ENCODE measurements around the gene UBAC1. TPM values are rescaled to one million over a fixed set of nuclear protein-coding genes. Genes with fewer than 3 reads are reported as not detected.

Gene UBAC1
- total and polyA plus RNA-seq, 4 donors: 24.1 to 49.9 (median 37.5) TPM

- WGBS, 2 donors: 91 to 94% methylated on average over 12 of the region's 12 CpGs
- H3K4me1 ChIP-seq (ENCODE audit: control insufficient read depth in 1 of 2, insufficient read depth in 2 of 2, low read length in 2 of 2): no peaks in the 10 kb centered on the region
- H3K36me3 ChIP-seq (ENCODE audit: control insufficient read depth in 1 of 2, insufficient read depth in 2 of 2, low read length in 1 of 2): no peaks in the 10 kb centered on the region
- ATAC-seq (ENCODE audit: low FRiP score): no peak
- no peak overlapping the region for H3K27ac ChIP-seq (ENCODE audit: low read depth in 1 of 2, low read length in 2 of 2)
- intact Hi-C loops (cut with DNase I): loop anchor here in 1 of 2 donors (10.0 kb wide), 1 partner anchor 342 kb away; the partner anchor contains the start of gene QSOX2
- H3K4me3 ChIP-seq (ENCODE audit: low read length in 2 of 2): no peak overlapping the region
- H3K27me3 ChIP-seq (ENCODE audit: control insufficient read depth in 1 of 2, insufficient read depth in 2 of 2, low read length in 1 of 2): no peaks in the 10 kb centered on the region
- DNase-seq: peak in 1 of 2 donors; percentile 5
- H3K9me3 ChIP-seq (ENCODE audit: control insufficient read depth, low read length): no peaks in the 10 kb centered on the region
Observed at GRCh38 chr9:135902655-135903357, 58.4 kb downstream of the UBAC1 start.

GRCh38 chr9:135901826-135902225 is 59.3 kb downstream of the UBAC1 start:
- ATAC-seq (ENCODE audit: low FRiP score): no peak
- Histone ChIP-seq H3K27ac (ENCODE audit: low read depth in 1 of 2, low read length in 2 of 2) (no peak overlapping the region), H3K27me3 (ENCODE audit: control insufficient read depth in 1 of 2, insufficient read depth in 2 of 2, low read length in 1 of 2) (no peaks in the 10 kb centered on the region), H3K36me3 (ENCODE audit: control insufficient read depth in 1 of 2, insufficient read depth in 2 of 2, low read length in 1 of 2) (no peaks in the 10 kb centered on the region), H3K4me1 (ENCODE audit: control insufficient read depth in 1 of 2, insufficient read depth in 2 of 2, low read length in 2 of 2) (no peaks in the 10 kb centered on the region), H3K9me3 (ENCODE audit: control insufficient read depth, low read length) (no peaks in the 10 kb centered on the region), H3K4me3 (ENCODE audit: low read length in 2 of 2) (no peak overlapping the region)
- no peak for DNase-seq
- intact Hi-C loops (cut with DNase I): loop anchor here in 1 of 2 donors (10.0 kb wide), 1 partner anchor 343 kb away; the partner anchor contains the start of gene QSOX2
- WGBS, 2 donors: 92 to 96% methylated on average over 2 of the region's 2 CpGs

GRCh38 chr9:135901031-135901758 is 60.0 kb downstream of the UBAC1 start:
- 95 to 96% methylated on average over 9 of the region's 9 CpGs for WGBS, 2 donors
- H3K27ac ChIP-seq (ENCODE audit: low read depth in 1 of 2, low read length in 2 of 2): no peak overlapping the region

GRCh38 chr9:135898634-135899407 is 62.4 kb downstream of the UBAC1 start:
- DNase-seq (no peak), ATAC-seq (ENCODE audit: low FRiP score) (no peak)

More at GRCh38 chr9:135901031-135901758, 60.0 kb downstream of the UBAC1 start:
- Histone ChIP-seq H3K9me3 (ENCODE audit: control insufficient read depth, low read length) (no peaks in the 10 kb centered on the region), H3K27me3 (ENCODE audit: control insufficient read depth in 1 of 2, insufficient read depth in 2 of 2, low read length in 1 of 2) (no peaks in the 10 kb centered on the region), H3K4me3 (ENCODE audit: low read length in 2 of 2) (no peak overlapping the region), H3K36me3 (ENCODE audit: control insufficient read depth in 1 of 2, insufficient read depth in 2 of 2, low read length in 1 of 2) (no peaks in the 10 kb centered on the region), H3K4me1 (ENCODE audit: control insufficient read depth in 1 of 2, insufficient read depth in 2 of 2, low read length in 2 of 2) (no peaks in the 10 kb centered on the region)
- ATAC-seq (ENCODE audit: low FRiP score): no peak
- intact Hi-C loops (cut with DNase I): loop anchor here in 1 of 2 donors (10.0 kb wide), 1 partner anchor 344 kb away; the partner anchor contains the start of gene QSOX2
- no peak for DNase-seq

GRCh38 chr9:135896626-135897025 is 64.5 kb downstream of the UBAC1 start:
- no peak overlapping the region for H3K4me3 ChIP-seq (ENCODE audit: low read length in 2 of 2)
- intact Hi-C loops (cut with DNase I): no loop called here
- no peaks in the 10 kb centered on the region for H3K4me1 ChIP-seq (ENCODE audit: control insufficient read depth in 1 of 2, insufficient read depth in 2 of 2, low read length in 2 of 2)
- no peak for DNase-seq
- no peaks in the 10 kb centered on the region for H3K36me3 ChIP-seq (ENCODE audit: control insufficient read depth in 1 of 2, insufficient read depth in 2 of 2, low read length in 1 of 2)
- H3K27me3 ChIP-seq (ENCODE audit: control insufficient read depth in 1 of 2, insufficient read depth in 2 of 2, low read length in 1 of 2): no peaks in the 10 kb centered on the region
- no peak overlapping the region for H3K27ac ChIP-seq (ENCODE audit: low read depth in 1 of 2, low read length in 2 of 2)
- ATAC-seq (ENCODE audit: low FRiP score): no peak
- WGBS, 2 donors: 98% methylated on average over 2 of the region's 2 CpGs
- H3K9me3 ChIP-seq (ENCODE audit: control insufficient read depth, low read length): no peaks in the 10 kb centered on the region

More at GRCh38 chr9:135898634-135899407, 62.4 kb downstream of the UBAC1 start:
- Histone ChIP-seq H3K9me3 (ENCODE audit: control insufficient read depth, low read length) (no peaks in the 10 kb centered on the region), H3K27ac (ENCODE audit: low read depth in 1 of 2, low read length in 2 of 2) (no peak overlapping the region), H3K4me3 (ENCODE audit: low read length in 2 of 2) (no peak overlapping the region), H3K36me3 (ENCODE audit: control insufficient read depth in 1 of 2, insufficient read depth in 2 of 2, low read length in 1 of 2) (no peaks in the 10 kb centered on the region), H3K4me1 (ENCODE audit: control insufficient read depth in 1 of 2, insufficient read depth in 2 of 2, low read length in 2 of 2) (no peaks in the 10 kb centered on the region), H3K27me3 (ENCODE audit: control insufficient read depth in 1 of 2, insufficient read depth in 2 of 2, low read length in 1 of 2) (no peaks in the 10 kb centered on the region)
- intact Hi-C loops (cut with DNase I): no loop called here
- WGBS, 2 donors: 87 to 88% methylated on average over 11 of the region's 11 CpGs

GRCh38 chr9:135896205-135896604 is 65.0 kb downstream of the UBAC1 start:
- Histone ChIP-seq H3K36me3 (ENCODE audit: control insufficient read depth in 1 of 2, insufficient read depth in 2 of 2, low read length in 1 of 2) (no peaks in the 10 kb centered on the region), H3K27ac (ENCODE audit: low read depth in 1 of 2, low read length in 2 of 2) (no peak overlapping the region), H3K9me3 (ENCODE audit: control insufficient read depth, low read length) (no peaks in the 10 kb centered on the region), H3K4me1 (ENCODE audit: control insufficient read depth in 1 of 2, insufficient read depth in 2 of 2, low read length in 2 of 2) (no peaks in the 10 kb centered on the region), H3K4me3 (ENCODE audit: low read length in 2 of 2) (no peak overlapping the region), H3K27me3 (ENCODE audit: control insufficient read depth in 1 of 2, insufficient read depth in 2 of 2, low read length in 1 of 2) (no peaks in the 10 kb centered on the region)
- ATAC-seq (ENCODE audit: low FRiP score) (no peak), DNase-seq (no peak)
- 90 to 95% methylated on average over 3 of the region's 3 CpGs for WGBS, 2 donors
- intact Hi-C loops (cut with DNase I): no loop called here

- DNase-seq (no peak), ATAC-seq (ENCODE audit: low FRiP score) (no peak)
- H3K9me3 ChIP-seq (ENCODE audit: control insufficient read depth, low read length): no peaks in the 10 kb centered on the region
- H3K27me3 ChIP-seq (ENCODE audit: control insufficient read depth in 1 of 2, insufficient read depth in 2 of 2, low read length in 1 of 2): no peaks in the 10 kb centered on the region
- no peak overlapping the region for H3K27ac ChIP-seq (ENCODE audit: low read depth in 1 of 2, low read length in 2 of 2)
- WGBS, 2 donors: 88 to 90% methylated on average over 4 of the region's 4 CpGs
- no peak overlapping the region for H3K4me3 ChIP-seq (ENCODE audit: low read length in 2 of 2)
- H3K4me1 ChIP-seq (ENCODE audit: control insufficient read depth in 1 of 2, insufficient read depth in 2 of 2, low read length in 2 of 2): no peaks in the 10 kb centered on the region
- intact Hi-C loops (cut with DNase I): no loop called here
- H3K36me3 ChIP-seq (ENCODE audit: control insufficient read depth in 1 of 2, insufficient read depth in 2 of 2, low read length in 1 of 2): no peaks in the 10 kb centered on the region
Observed at GRCh38 chr9:135895202-135895848, 65.8 kb downstream of the UBAC1 start.

- DNase-seq (no peak), ATAC-seq (ENCODE audit: low FRiP score) (no peak)
- H3K27me3 ChIP-seq (ENCODE audit: control insufficient read depth in 1 of 2, insufficient read depth in 2 of 2, low read length in 1 of 2): no peaks in the 10 kb centered on the region
- H3K27ac ChIP-seq (ENCODE audit: low read depth in 1 of 2, low read length in 2 of 2): no peak overlapping the region
- no peaks in the 10 kb centered on the region for H3K36me3 ChIP-seq (ENCODE audit: control insufficient read depth in 1 of 2, insufficient read depth in 2 of 2, low read length in 1 of 2)
- intact Hi-C loops (cut with DNase I): no loop called here
- no peaks in the 10 kb centered on the region for H3K4me1 ChIP-seq (ENCODE audit: control insufficient read depth in 1 of 2, insufficient read depth in 2 of 2, low read length in 2 of 2)
- H3K4me3 ChIP-seq (ENCODE audit: low read length in 2 of 2): no peak overlapping the region
- WGBS, 2 donors: 90 to 97% methylated on average over 1 of the region's 1 CpG
- H3K9me3 ChIP-seq (ENCODE audit: control insufficient read depth, low read length): no peaks in the 10 kb centered on the region
Observed at GRCh38 chr9:135893104-135893503, 68.1 kb downstream of the UBAC1 start.

All from aorta (tissue), 5 donors.